Fibroblast of the conjunctiva (primary cell): ENCODE results near the gene PDE11A.

Source experiments
- DNase-seq: peaks from one replicate; pipeline ENCODE4 v3.0.0-alpha.2; 2010; ENCODE audit warnings: low read depth

Gene PDE11A

DNA sequence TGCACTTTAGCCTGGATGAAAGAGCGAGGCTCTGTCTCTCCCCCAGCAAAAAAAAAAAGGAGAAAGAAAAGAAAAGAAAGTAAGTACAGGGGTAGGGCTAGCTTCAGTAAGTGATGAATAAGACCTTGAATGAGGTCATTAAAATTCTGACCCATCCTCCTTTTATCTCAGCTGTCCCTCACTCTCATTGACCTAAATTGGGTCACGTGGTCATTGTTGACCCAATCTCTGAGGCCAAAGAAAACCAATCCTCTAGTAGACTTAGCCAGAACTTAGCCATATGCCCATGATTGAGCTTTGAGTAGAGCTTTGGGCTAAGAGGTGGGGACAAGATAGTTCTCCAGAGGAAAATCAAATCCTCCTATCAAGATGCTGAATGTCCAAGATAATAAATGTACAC is 149.3 kb downstream of the PDE11A start:
- no peak for DNase-seq

DNA sequence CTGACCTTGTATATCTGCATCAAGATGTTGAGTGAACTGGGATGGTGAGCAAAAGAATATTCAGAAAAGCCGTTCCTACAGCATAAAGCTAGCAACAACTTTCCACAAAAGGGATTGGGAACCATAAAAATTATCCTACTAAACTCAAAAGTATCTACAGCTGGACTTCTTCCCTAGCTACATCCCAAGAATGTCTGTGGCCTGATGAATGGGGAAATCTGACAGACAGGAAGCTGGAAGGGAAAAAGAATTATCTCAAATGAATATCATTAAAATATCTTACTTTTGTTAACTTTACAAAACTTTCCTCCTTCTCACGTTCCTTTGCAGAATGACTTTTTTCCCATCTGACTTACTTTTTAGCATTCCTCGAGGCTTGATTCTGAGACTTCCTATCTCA is 150.9 kb downstream of the PDE11A start:
- no peak for DNase-seq

GRCh38 chr2:177917169-177917568 is 155.4 kb downstream of the PDE11A start:
- DNase-seq = no peak

DNA sequence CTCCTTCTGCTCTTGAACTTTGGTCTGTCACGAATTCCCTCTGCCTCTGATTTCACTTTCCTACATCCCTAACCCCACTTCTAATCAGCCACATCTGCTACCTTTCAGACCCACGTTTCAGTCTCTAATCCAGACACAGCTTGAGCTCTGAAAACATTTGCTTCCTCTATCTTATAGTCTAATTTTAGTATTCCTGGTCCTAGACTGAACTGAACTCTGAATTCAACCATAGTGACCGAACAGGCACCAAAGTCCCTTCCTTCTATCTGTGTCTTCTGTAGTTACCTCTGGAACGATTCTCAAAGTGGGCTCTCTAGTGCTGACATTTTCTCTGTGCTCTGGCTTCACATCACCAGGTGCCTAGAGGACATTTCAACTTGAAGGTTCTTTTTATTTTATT is 156.2 kb downstream of the PDE11A start:
- no peak for DNase-seq

DNA sequence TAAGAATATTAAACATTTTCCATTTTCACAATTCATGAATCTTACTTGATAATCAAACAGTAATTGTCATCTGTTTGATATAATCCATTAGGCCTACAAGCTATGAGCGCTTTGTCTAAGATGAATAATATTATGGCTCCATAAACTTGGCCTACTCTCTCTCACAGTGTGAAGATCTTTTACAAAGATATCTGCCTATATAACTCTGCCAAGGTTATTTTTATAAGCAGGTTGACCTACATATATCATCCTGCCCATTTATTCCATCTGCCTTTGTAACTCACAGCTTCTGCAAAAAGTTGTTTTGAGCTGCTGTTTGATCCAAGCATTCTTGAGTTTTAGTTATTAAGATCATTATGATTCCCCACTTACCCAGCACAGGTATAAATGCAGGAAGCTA is 158.3 kb downstream of the PDE11A start:
- DNase-seq = no peak

DNA sequence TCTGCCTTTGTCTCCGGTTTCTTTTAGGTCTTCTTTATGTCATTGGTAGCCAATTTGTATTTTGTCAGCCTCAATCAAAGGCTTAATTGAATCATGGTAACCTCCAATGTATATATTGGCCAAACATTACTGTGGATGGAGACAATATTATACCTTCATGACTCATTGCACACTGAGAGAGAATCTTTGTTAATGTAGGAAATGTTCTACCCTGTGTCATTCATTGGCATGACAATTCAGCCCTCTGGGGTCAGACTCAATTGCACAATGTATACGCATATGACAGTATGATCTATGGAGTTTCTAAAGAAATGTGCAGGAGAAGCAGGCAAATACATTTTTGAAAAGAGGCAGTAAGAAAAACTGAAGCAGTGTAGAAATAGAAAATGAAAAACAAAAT is 162.6 kb downstream of the PDE11A start:
- no peak for DNase-seq

- no peak for DNase-seq
These were observed 163.8 kb downstream of the PDE11A start for GRCh38 chr2:177908824-177909223.

- no peak for DNase-seq
These were observed 164.4 kb downstream of the PDE11A start for GRCh38 chr2:177908182-177908581.

DNA sequence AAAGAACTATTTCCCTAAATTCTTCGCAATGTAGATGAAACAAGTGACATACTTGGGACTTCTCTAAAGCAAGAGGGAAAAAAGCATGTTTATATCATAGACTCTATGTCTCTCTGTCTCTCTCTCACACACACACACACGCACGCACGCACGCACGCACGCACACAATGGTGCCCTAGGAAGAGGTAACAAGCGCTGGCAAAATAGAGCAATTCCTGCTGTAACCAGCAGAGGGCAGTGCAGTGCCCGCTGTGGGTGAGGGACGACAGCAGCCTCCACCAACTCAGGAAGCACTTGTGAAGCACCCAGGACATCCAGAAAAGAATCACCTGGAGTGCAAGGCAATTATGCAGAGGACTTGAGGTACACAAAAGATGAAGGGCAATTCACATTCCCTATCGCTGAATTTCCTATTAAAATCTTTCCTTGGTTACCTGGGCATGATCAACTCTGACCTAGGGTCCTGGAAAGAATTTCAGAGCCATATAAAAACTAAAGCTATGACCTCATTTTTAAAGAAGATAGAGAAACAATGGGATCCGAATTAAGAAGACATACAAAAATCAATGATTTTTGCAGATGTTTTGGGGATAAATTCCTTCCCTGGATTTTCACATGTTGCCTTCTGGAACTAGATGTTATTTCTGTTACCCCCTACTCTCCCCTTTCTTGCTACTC is 166.4 kb downstream of the PDE11A start:
- DNase-seq = peak; percentile 20

GRCh38 chr2:177905640-177906039 is 166.9 kb downstream of the PDE11A start:
- DNase-seq = no peak

DNA sequence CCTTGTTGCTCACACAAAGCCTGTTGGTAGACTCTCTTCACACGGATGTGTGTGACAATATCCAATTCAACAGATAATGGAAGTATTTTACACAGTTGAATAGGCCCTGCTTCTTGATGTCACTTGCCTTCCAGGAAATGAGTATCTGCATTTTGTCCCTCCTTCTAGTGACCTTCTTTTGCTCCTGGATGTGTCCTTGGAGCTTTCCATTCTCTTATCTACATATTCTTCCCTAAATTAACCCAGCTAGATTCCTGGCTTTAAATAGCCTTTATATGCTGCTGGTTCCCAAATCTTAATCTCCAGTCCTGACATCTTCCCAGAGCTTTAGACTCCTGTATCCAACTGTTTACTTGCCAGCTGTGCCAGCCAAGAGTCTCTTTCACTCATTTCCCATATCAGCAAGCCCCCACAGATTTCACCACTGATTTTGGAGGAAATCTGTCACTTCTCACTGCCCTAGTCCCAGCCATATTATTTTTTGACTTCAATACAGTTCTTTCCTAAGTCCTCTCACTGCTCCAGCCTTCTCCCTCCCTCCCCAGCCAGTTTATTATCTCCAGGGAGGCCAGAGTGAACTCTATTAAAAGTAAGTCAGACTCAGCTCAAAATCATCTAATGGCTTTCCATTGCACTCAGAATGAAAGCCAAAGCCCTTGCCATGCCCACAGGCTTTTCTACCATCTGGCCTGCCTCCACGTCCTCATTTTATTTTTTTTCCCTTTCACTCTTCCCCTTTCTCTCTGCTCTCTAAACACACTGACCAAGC is 170.0 kb downstream of the PDE11A start:
- DNase-seq = no peak

- no peak for DNase-seq
These were observed 172.5 kb downstream of the PDE11A start for GRCh38 chr2:177900082-177900481.

DNA sequence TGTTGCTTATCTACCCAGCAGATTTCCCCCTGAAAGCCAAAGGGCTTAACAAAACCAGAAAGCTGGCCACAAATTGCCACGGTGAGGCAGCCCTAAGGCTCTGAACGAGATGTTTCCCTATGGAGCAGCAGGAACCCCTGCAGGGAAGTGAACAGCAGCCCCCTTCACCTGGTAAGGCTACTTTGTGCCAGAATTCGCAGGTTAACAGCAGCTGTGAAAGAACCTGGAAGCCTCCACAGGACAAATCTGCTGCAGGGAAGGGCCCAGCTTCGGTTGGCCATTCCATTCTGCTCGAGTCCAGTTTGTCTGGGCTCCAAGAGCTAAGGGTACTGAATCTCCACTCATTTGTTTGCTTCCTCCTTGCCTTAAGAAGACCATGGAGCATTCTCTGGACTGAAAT is 175.3 kb downstream of the PDE11A start:
- DNase-seq = no peak

DNA sequence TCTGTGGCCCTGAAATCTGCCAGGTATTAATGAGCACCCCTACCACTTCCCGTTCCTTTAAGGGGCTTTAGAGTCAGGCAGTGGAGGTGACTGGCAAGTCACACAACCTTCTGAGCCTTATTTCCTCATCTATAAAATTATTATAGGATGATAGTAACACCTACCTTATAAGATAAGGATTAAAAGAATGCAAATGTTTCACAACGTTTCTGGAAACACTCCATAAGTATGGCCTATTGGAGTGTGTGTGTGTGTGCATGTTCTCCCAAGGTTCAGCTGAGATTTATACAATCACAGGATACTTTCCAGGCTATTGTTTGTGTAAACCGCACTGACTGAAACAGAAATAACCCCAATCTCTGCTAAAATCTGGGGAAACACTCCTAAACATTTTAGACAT is 176.0 kb downstream of the PDE11A start:
- DNase-seq = no peak

GRCh38 chr2:177894546-177894945 is 178.0 kb downstream of the PDE11A start:
- no peak for DNase-seq

DNA sequence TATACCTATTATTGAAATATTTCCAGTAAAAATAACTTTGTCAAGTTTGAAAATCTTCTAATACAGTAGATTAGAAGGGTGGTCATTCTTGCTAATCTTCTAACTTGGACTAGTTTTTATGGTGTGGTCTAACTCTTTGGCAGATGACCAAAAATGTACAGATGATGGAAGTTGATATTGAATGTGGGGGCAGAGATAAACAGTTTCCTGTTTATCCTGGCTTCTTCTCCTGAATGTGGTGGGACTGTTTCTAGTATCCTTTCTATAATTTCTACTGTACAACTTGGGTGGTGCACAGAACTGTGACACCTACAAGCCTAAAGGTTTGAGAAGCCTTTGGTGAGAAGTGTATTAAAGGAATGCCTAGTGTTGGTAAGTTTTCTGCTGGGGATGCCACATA is 178.7 kb downstream of the PDE11A start:
- no peak for DNase-seq

GRCh38 chr2:177891533-177891932 is 181.0 kb downstream of the PDE11A start:
- no peak for DNase-seq

GRCh38 chr2:177889818-177890460 is 182.6 kb downstream of the PDE11A start:
- no peak for DNase-seq

DNA sequence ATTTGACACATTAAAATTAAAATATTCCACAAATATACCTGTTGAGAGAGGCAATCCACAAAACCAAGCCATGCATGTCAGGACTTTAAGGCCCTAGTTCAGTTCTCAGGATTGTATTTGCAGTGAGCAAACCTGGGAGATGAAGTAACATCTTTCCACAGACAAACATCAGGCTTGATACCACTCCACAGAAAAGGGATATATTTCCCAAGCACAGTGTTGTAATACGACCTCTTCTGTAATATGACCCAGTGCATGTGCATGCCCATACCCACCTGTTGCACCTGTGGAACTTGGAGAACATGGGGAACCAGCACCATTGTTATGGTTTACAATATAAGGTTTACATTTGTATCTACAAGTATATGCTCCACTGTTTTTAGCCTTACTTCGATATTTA is 184.0 kb downstream of the PDE11A start:
- no peak for DNase-seq

DNA sequence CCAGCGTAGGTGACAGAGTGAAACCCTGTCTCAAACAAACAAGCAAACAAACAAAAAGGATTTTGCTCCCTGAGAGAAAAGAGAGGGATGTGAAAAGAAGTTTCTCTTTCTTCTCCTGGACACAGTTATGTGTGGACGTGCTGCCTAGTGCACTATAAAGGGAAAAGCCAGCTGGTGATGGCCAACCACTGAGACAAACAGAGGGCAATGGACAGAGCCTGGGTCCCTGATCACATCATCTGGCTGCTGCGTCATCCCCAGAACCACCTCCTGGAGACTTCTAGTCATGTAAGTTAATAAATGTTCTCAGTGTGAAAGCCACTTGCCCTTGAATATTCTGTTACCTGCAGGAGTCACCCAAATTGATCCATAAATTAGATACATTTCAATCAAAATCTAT is 184.9 kb downstream of the PDE11A start:
- DNase-seq = no peak

GRCh38 chr2:177886824-177887223 is 185.8 kb downstream of the PDE11A start:
- no peak for DNase-seq

- no peak for DNase-seq
These were observed 186.6 kb downstream of the PDE11A start for GRCh38 chr2:177885828-177886466.

GRCh38 chr2:177883177-177883576 is 189.4 kb downstream of the PDE11A start:
- no peak for DNase-seq
